GM21515 (cell line): ENCODE measurements around the gene VAV2.

Experiments
- ATAC-seq: cut with Tn5 transposase; IDR thresholded peaks from one replicate; pipeline ENCODE4 v1.9.1; 2021; ENCODE audit not compliant: unreplicated experiment

The VAV2 gene

GRCh38 chr9:133953621-133953975, 38.5 kb downstream of the VAV2 start:
- no peak for ATAC-seq

- ATAC-seq: no peak
Measured at GRCh38 chr9:133952598-133953550, 39.2 kb downstream of the VAV2 start.

- no peak for ATAC-seq
Measured at GRCh38 chr9:133951265-133951664, 40.9 kb downstream of the VAV2 start.

DNA sequence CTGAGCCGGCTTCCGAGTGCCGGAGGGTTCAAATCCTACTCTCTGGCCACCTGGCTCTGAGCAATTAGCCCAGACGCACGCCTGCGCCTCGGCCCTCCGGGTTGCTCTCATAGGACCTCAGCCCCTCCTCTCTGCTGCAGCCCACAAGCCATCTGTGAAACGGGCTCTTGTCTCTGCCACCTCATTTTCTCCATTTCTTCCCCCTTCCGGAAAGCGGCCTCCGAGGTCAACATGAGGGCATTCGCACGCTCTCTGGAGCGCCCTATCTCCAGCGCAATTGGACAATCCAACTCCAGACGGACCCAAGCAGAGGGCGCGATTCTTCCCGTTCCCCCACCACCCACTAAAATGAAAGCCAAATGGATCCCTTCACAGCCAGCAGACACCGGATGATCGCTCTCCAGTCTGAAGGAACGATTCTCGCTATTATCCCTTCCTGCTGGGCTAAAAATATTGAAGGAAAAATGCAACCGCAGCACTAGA, 41.5 kb downstream of the VAV2 start:
- ATAC-seq: no peak

DNA sequence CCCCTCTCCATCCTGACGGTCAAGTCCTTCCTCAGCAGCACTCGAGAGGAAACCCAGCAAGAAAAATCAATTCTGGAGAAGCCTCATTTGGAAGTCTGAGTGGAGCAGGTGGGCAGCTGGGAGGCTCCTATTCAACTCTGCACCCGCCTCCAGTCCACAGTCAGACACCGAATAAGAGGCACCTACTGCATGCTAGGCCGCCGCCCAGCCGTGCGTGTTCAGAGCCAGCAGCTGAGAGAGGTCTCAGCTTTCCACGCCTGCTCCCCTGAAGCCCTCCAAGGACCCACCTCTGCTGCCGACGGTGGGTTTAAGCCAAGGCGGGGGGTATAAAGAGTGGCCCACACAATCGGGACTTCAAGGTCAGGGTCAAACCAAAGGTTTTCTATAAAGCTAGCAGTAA, 41.9 kb downstream of the VAV2 start:
- ATAC-seq: no peak

GRCh38 chr9:133949486-133950061, 42.5 kb downstream of the VAV2 start:
- no peak for ATAC-seq

DNA sequence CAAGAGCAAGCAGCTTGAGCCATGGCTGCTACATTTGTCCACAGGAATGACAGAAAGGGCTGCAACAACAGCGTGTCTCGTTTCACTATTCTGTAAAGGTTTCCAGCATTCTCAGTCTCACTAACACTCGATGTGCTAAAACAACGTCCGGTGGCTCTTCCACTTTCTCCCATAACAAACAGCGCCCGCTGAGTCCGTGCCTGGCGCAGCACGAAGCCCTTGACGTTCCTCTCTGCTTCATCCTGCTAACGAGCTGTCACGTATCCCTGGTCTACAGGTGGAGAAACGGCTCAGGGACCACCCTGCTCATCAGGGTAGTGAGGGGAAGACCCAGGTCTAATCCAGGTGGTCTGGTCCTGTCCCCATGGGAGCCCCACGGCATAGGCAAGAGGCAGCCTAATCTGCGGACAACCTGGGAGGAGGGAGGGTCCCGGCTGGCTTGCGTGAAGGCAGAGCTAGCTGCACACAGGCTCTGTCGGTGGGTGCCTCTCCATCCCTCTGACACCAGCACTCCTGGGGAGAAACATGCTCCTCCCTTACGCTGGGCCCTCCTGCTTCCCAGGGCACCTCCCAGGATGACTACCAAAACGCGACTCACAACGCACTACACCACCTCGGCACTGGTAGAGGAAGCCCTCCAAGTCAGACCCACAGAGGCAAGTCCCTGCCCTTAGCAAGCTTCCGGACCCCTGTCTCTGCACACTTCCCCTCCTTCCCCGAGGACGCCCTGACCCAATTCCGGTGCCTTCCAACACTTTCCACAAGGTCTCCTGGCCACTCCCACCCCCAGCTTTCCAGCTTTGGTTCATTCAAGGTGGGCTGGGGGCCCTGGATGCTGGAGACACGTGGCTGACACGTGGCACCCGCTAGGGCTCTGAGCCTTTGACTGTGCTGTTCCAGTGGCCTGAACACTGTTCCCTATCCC, 43.3 kb downstream of the VAV2 start:
- no peak for ATAC-seq

GRCh38 chr9:133948131-133948530, 44.0 kb downstream of the VAV2 start:
- ATAC-seq: no peak

- no peak for ATAC-seq
Measured at GRCh38 chr9:133946840-133947486, 45.2 kb downstream of the VAV2 start.

- peak; percentile 49 for ATAC-seq
Measured at GRCh38 chr9:133945977-133946753, 46.0 kb downstream of the VAV2 start.

DNA sequence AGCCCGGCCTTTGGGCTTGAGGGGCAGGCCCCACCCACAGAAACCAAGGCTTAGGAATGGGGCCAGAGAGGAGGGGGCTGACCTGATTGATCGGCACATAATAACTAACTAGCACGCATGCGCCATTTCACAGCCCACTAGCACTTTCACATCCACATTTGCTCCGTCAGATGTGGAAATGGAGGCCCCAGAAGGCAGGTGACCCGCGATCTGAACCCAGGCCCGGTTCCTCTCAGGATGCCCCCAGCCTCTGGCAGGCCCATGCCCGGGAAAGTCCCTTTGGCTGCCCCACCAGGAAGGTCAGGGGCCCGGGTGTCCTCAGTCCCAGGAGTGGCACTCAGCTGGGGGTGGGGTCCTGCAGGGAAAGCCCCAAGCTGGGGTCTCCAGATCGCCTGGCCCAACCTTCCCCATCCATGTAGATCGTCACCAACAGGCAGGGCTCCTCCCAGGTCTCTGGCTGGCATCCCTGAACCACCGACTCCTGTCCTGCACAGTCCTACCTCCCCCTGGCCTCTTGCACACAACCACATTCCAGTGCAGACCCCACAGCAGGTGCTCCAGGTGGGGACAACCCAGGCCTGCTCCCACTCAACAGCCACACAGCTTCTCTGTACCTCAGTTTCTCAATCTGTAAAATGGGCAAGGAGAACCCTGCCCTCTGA, 46.7 kb downstream of the VAV2 start:
- peak; percentile 39 for ATAC-seq

- no peak for ATAC-seq
Measured at GRCh38 chr9:133944746-133945135, 47.4 kb downstream of the VAV2 start.

GRCh38 chr9:133943781-133944745, 48.1 kb downstream of the VAV2 start:
- ATAC-seq: no peak

DNA sequence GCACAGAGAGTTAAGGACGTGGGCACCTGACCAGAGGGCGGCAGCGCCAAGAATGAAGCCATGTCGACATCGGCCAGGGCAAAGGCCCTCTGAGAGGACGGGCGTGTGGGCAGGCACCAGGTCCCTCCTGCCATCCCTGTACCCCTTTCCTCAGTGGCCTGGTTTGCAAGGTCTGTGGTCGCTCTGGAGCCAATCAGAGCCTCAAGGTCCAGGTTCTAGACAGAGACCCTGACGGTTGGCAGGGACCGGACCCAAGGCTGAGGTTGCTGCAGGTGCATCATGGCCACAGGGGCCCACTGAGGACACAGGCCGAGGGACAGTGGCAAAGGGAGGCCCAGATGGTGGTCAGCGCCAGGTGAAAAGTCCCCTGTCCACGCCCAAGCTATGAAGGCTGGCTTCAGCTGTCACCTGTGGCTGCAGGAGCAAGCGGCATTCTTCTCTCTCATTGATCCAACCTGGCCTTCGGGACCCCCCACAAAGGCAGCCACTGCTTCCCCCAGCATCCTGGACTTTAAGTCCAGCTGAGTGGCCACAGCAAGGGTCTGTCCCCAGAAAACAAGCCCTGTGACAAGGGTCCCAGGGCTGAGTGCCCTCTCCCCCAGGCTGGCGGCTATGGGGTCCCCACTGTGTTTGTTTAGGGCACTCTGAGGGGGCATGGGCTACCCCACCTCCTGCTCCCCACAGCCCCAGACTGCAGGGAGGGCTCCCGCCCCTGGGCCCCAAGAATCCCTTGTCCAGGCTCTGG, 48.9 kb downstream of the VAV2 start:
- no peak for ATAC-seq

- ATAC-seq: no peak
Measured at GRCh38 chr9:133942206-133942975, 49.7 kb downstream of the VAV2 start.

GRCh38 chr9:133939845-133940244, 52.3 kb downstream of the VAV2 start:
- no peak for ATAC-seq
